ENCODE results near the gene TACR2.

TACR2 gene

GRCh38 chr10:69418052-69418752, 1.5 kb upstream of the TACR2 start:
- DNase-seq, result no peak

GRCh38 chr10:69417542-69417941, 824 bp upstream of the TACR2 start:
- no peak for DNase-seq

- no peak for DNase-seq
Observed at GRCh38 chr10:69415951-69416350, 767 bp downstream of the TACR2 start.

GRCh38 chr10:69415049-69415448, 1.7 kb downstream of the TACR2 start:
- DNase-seq, result no peak

- no peak for DNase-seq
Observed at GRCh38 chr10:69414036-69415018, 2.4 kb downstream of the TACR2 start.

- peak; percentile 81 to 85 for DNase-seq
Observed at GRCh38 chr10:69413221-69413865, 3.4 kb downstream of the TACR2 start.

- DNase-seq, result no peak
Observed at GRCh38 chr10:69412232-69412790, 4.4 kb downstream of the TACR2 start.

- DNase-seq, result no peak
Observed at GRCh38 chr10:69411476-69411875, 5.2 kb downstream of the TACR2 start.

- no peak for DNase-seq
Observed at GRCh38 chr10:69410487-69410886, 6.2 kb downstream of the TACR2 start.

- DNase-seq, result peak; percentile 7 to 27
Observed at GRCh38 chr10:69409968-69410367, 6.8 kb downstream of the TACR2 start.

GRCh38 chr10:69409176-69409495, 7.6 kb downstream of the TACR2 start:
- no peak for DNase-seq

GRCh38 chr10:69408318-69409175, 8.2 kb downstream of the TACR2 start:
- peak; percentile 88 to 91 for DNase-seq

- DNase-seq, result peak; percentile 67 to 73
Observed at GRCh38 chr10:69407621-69408301, 9.0 kb downstream of the TACR2 start.

GRCh38 chr10:69406816-69407580, 9.7 kb downstream of the TACR2 start:
- no peak for DNase-seq

GRCh38 chr10:69406302-69406811, 10.4 kb downstream of the TACR2 start:
- DNase-seq, result no peak

GRCh38 chr10:69405221-69405620, 11.5 kb downstream of the TACR2 start:
- no peak for DNase-seq

- no peak for DNase-seq
Observed at GRCh38 chr10:69404786-69405185, 11.9 kb downstream of the TACR2 start.

GRCh38 chr10:69403519-69403918, 13.2 kb downstream of the TACR2 start:
- DNase-seq, result no peak

- no peak for DNase-seq
Observed at GRCh38 chr10:69403066-69403465, 13.7 kb downstream of the TACR2 start.

- no peak for DNase-seq
Observed at GRCh38 chr10:69402386-69402785, 14.3 kb downstream of the TACR2 start.

- no peak for DNase-seq
Observed at GRCh38 chr10:69401416-69401815, 15.3 kb downstream of the TACR2 start.
